HUDEP-2 (cell line): ENCODE results near the gene KCNIP4.

Experiments
- DNase-seq, 76 experiments: peaks; one replicate each; lab custom pipeline; 2025; ENCODE audit not compliant: unreplicated experiment in 76 of 76; lab: John Stamatoyannopoulos, UW

KCNIP4 gene

GRCh38 chr4:21710179-21710835 lies 238.3 kb downstream of the KCNIP4 start:
- DNase-seq = no peak

GRCh38 chr4:21709761-21710160 lies 238.8 kb downstream of the KCNIP4 start:
- no peak for DNase-seq

- DNase-seq = no peak
Measured at GRCh38 chr4:21709031-21709430, 239.5 kb downstream of the KCNIP4 start.

- DNase-seq = no peak
Measured at GRCh38 chr4:21699446-21699845, 249.1 kb downstream of the KCNIP4 start.

GRCh38 chr4:21697583-21697982 lies 251.0 kb downstream of the KCNIP4 start:
- no peak for DNase-seq

- DNase-seq = no peak
Measured at GRCh38 chr4:21695141-21695540, 253.4 kb downstream of the KCNIP4 start.

- DNase-seq = no peak
Measured at GRCh38 chr4:21692241-21692640, 256.3 kb downstream of the KCNIP4 start.

GRCh38 chr4:21688596-21689265 lies 259.8 kb downstream of the KCNIP4 start:
- no peak for DNase-seq

- DNase-seq = no peak
Measured at GRCh38 chr4:21685911-21686310, 262.7 kb downstream of the KCNIP4 start.

- DNase-seq = no peak
Measured at GRCh38 chr4:21680326-21680898, 268.2 kb downstream of the KCNIP4 start.

- no peak for DNase-seq
Measured at GRCh38 chr4:21678711-21679110, 269.9 kb downstream of the KCNIP4 start.

- DNase-seq = no peak
Measured at GRCh38 chr4:21677173-21677572, 271.4 kb downstream of the KCNIP4 start.

- DNase-seq = no peak
Measured at GRCh38 chr4:21664355-21664754, 284.2 kb downstream of the KCNIP4 start.

GRCh38 chr4:21656832-21657231 lies 291.7 kb downstream of the KCNIP4 start:
- no peak for DNase-seq

- DNase-seq = no peak
Measured at GRCh38 chr4:21655031-21655430, 293.5 kb downstream of the KCNIP4 start.

GRCh38 chr4:21652508-21653231 lies 295.9 kb downstream of the KCNIP4 start:
- no peak for DNase-seq

- DNase-seq = no peak
Measured at GRCh38 chr4:21649391-21650090, 299.0 kb downstream of the KCNIP4 start.

- no peak for DNase-seq
Measured at GRCh38 chr4:21645776-21646175, 302.8 kb downstream of the KCNIP4 start.

GRCh38 chr4:21641696-21642095 lies 306.9 kb downstream of the KCNIP4 start:
- no peak for DNase-seq

- DNase-seq = no peak
Measured at GRCh38 chr4:21638171-21638725, 310.3 kb downstream of the KCNIP4 start.
